HG02642 (cell line): ENCODE measurements around the gene RNASE4.
"Not testable (repeated sequence)": the region's sequence is repeated elsewhere in the genome, so short reads cannot be mapped to it uniquely, and the experiment has no call there.

ENCODE experiments used
- ATAC-seq: cut with Tn5 transposase; IDR thresholded peaks from one replicate; pipeline ENCODE4 v1.9.1; 2021; ENCODE audit warnings: mild to moderate bottlenecking; ENCODE audit not compliant: unreplicated experiment, poor library complexity

Gene RNASE4, protein sequence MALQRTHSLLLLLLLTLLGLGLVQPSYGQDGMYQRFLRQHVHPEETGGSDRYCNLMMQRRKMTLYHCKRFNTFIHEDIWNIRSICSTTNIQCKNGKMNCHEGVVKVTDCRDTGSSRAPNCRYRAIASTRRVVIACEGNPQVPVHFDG

DNA sequence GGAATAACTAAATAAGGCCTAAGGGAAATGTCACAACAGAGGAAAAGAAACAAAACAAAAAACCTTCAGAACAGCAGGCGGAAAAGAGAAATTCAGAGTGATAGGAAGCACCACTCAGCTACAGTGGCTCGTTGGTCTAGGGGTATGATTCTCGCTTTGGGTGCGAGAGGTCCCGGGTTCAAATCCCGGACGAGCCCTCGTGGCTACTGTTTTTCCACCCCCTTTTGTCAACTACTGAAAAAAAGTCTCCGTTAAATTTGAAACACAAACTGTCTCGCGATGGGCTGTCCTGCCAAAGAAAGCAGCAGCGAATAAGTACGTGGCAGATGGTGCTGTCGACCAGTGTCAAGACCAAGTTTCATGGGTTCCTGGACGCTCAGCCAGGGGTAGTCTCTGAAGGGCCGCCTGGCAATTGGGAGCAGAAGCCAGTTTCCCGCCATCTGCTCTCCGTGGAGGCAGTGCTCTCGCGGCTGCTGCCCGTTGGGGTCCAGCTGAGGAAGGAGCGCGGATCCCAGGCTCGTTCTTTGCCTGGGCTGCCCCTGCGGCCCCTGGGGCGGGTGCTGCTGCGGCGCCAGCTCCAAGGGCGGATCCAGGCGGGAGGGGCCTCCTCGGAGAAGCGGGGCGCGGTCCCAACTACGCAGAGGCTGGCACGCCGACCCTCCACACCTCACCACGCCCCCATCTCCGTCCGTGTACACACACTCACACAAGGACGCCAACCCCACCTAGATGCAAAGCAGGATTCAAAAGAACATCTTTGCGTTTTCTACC is at the start of gene RNASE4:
Gene RNASE4 (plus strand): TSS at position 670 of the 771 bp plus-strand sequence. CDS start 14,812 bp downstream, outside the sequence.
- ATAC-seq = peak; percentile 32

DNA sequence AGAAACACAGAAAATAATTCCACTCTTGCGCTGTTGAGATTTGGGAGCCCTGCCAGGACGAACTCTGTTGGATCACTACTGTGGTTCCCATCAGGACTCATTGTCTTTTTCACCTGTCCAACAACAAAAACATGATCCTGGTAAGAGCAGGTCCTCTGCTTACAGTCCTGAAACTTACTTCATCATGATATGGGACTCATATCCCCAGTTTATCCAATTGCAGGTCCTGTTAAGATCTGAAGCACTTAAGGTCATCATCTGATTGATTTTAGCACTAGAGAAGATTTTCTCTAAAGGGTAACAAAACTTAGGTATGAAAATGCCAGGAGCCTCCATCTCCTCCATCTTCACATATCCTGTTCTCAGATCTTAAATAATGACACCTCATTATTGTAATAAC is 42.8 kb upstream of the RNASE4 start, which contains the start of gene OR6S1:
Gene OR6S1 (minus strand): TSS at position 101 of the 400 bp plus-strand sequence. CDS start 0 bp downstream, at position 101.
- ATAC-seq = no peak

DNA sequence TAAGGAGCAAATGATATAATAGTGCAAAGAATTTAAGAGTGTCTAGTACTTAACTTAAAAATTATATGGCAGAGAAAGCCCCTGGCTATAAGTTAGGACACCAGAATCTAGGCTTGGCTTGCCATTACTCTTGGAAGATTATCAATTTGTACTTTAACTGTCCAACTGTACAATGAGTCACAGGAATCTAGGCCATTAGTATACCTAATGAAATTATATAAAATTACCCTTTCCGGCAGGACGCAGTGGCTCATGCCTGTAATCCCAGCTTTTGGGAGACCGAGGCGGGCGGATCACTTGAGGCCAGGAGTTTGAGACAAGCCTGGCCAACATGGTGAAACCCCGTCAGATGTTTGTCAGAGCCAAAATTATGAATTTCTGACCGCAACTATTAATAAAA is 42.2 kb upstream of the RNASE4 start:
- no peak for ATAC-seq

DNA sequence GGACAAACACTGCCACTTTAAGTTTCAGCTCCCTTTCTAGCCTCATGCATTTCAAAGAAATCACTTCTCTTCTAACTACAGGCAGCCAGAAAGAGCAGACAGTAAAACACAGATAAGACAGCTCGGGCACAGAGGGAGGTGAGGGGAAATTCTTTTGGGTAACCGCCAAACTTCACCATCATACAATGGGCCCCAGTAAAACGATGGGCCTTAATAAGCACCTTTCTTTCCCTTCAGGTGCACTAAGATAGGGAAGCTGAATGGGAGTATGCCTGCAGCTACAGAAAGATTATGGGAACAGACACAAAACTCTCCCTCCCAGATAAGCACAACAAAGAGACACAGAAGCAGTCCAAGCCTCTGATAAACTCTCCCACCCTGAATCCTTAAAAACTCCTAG is 41.6 kb upstream of the RNASE4 start:
- ATAC-seq = not testable (repeated sequence)

DNA sequence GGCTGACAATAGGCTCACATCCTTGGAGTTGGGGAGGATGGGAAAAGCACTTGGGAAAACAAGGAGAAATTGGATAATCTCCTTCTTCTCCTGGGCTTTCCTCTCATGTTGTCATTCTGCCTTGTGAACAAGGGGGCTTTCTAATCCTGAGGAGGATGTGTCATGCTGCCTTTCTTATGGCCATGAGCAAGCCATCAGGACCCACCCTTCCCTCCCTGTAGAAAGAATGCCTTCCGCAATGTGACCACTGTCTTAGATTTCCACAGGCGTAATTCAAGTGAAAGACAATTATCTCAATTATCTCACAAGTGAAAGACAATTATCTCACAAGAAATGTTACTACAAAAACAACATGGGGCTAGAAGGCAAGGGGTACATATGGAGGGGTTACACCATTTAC is 39.8 kb upstream of the RNASE4 start:
- no peak for ATAC-seq

DNA sequence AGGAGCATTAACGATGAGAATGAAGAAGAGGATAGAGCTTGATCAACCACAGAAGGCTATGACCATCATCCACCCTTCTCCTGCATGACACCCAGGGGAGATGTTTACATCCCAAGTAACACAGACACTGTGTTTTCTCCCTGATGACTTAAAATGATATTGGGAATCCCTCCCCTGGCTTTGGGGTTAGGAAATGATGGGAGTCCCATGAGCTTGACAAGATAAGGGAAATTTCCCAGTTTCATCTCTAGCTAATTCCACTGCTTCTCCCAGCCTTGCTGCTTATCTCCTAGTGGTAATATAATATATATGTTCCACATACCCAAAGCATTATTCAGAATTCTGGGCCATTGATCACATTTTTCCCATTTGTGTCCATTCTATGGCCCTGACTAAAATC is 38.9 kb upstream of the RNASE4 start:
- no peak for ATAC-seq

DNA sequence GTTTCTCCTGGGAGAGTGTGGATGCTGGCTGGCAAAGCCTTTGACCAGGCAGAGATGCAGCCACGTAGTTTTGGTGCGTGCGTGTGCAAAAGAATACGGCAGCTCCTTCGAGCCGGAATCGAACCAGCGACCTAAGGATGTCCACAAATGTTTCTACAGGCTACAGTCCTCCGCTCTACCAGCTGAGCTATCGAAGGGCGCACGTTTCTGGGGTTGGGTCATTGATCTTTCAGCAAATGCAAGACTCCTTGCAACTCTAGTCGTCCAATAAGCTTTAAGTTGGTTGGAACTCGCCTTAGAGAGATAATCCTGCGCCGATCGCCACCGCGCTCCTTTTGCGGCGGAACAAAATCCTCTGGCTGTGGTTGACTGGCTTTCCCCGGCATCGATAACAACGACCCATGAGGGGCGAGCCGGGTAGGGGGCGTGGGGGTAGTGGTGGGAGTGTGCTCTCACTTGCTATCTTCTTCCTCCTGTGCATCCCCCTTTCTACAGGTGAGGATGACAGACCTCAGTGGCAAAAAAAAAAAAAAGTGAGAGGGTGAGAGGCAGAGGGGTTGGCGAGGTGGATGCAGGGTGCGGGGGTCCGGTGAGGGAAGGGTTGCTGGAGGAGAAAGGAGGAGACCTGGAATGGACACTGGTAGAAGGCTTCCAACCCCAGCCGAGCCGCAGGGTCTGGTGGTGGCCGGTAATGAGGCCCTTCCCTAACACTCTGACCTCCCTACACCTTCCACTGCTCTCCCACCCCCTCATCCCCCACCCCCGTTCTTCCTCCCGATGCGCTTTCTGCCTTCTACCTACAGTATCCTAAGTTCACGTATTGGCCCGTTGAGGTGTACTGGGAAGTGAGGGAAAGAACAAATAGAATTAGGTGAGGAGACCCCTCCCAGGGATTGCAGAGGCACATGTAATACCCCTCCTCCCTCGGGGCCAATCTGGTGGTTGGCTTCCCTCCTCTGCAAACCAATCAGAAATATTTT is 31.1 kb upstream of the RNASE4 start:
- no peak for ATAC-seq

DNA sequence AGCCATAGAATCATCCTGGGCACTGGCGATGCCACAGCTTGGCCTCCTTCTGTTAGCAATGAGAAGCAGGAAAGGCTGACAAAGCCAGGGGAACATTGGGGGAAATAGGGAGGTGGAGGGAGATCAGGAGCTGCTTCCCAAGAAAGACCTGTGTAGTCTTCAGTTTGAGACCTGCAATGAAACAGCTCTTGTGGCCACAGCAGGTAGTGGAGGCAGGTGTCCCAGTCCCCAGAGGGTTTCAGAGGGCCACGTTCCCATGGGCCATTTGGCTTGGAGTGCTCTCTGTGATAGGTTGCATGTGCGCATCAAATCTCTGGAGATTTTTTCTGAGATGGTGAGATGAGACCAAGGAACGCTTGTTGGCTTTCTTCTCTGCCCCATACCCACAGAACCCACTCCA is 28.5 kb upstream of the RNASE4 start:
- no peak for ATAC-seq

DNA sequence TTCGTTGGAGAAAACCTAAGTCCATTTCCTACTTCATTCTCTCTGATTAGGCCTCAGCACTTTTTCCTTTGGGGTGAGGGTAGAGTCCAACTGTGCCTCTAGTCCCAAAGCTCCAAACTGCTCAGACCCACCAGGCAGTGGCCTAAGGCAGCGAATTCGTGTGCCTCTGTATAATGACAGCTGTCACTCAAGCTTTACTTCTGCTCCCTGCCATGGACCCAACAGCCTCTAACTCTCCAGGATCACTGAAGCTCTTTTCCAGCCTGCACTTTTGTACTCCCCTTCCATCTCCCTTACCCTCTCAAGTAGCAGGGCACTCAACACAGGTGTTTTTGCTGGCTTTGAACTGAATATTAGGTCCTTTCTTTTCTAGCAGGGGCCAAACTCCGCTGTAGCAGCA is 28.1 kb upstream of the RNASE4 start:
- no peak for ATAC-seq

DNA sequence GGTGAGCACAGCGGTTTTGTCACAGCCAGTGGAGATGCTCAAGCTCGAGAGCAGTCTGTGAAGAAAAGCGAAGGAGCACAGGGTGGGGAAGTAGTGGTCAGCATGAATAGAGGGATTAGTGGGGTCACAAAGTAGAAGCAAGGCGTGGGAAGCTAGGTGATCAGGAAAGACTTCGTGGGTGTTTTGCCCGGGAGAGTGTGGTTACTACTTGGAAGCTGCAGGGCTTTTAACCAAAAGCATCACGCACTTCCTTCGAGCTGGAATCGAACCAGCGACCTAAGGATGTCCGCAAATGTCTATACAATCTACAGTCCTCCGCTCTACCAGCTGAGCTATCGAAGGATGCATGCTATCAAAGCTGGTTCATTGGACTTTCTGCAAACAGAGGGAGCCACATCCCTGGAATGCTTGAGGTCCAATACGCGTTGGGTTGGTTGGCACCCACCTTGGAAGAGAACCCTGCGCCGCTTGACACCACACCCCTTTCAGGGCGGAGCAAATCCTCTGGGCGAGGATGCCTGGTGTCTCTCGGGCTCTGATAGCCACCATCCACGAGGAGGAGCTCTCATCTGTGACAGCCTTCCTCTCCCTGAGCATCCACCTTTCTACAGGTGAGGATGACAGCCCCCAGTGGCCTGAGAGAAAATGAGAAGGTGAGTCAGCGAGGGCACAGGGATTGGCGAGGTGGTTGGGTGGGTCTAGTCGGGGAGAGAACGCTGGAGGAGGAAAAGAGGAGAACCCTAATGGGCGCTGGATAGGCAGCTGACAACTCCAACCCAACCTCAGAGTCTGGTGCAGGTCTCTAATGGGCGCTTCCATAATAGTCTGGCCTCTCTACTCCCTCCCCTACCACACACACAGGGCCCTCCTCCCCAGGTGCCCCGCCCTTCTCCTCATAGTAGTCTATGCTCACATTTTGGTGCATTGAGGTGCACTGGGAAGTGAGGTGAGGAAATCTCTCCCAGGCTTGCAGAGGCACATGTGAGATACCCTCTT is 26.8 kb upstream of the RNASE4 start:
- no peak for ATAC-seq

DNA sequence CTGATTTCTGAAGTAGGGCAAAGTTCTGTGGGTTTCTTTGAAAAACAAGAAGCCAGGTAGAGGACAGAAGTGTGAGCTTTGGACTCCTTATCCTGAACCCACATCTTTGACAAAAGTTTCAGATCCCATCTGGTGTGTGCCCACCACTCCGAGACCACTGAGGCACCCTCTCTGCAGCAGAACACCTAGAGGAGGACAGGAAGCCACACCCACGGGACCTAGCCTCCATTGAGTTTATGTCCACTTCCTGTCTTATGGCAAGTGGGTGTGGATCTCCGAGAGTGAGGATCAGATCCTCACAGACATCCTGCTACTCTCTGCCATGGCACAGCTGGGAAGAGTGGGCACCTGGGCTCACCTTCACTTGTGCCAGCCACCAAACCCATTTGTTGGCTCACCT is 26.1 kb upstream of the RNASE4 start:
- no peak for ATAC-seq

DNA sequence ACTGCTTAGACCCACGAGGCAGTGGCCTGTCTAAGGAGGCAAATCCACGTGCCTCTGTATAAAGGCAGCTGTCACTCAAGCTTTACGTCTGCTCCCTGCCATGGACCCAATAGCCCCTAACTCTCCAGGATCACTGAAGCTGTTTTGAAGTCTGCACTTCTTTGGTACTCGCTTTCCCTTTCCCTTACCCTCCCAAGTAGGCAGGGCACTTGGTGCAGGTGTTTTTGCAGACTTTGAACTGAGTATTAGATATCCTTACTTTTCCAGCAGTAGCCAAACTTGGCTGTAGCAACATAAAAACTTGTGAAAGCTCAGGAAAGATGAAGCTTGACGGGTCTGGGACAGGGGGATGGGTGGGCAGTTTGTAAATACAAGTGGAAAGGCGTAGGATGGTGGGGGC is 25.0 kb upstream of the RNASE4 start:
- ATAC-seq = no peak

DNA sequence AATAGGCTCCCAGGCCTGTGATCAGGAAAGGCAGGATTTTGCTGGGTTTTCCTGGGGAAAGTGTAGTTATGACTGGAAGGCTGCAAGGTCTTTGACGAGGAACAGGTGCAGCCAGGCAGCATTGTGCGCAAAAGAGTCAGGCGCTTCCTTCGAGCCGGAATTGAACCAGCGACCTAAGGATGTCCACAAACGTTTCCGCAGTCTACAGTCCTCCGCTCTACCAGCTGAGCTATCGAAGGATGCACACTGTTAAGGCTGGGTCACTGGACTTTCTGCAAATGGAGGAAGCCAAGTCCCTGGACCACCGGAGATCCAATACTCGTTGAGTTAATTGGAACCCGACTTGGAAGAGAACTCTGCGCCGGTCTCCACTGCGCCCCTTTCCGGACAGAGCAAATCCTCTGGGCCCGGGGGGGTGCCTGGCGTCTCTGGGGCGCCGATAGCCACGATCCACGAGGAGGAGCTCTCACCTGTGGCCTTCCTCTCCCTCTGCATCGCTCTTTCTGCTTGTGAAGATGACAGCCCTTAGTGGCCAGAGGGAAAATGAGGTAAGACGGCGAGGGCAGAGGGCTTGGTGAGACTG is 24.5 kb upstream of the RNASE4 start:
- no peak for ATAC-seq

DNA sequence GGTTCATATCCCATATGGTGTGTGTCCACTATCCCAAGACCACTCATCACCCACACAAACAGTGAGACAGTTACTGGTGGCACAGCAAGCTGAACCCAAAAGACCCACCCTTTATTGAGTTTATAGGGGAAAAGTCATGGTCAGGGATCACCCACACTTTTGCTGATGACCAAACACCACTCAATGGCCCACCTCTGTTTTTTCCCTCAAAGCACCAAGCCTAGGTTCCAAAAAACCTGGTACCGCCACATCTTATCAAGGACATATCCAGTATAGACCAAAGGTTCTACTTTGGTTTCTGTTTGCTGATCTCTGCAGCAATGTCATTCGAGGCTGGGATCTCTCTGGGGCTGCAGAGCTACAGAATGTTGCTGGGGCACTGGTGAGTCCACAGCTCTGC is 23.2 kb upstream of the RNASE4 start:
- no peak for ATAC-seq

DNA sequence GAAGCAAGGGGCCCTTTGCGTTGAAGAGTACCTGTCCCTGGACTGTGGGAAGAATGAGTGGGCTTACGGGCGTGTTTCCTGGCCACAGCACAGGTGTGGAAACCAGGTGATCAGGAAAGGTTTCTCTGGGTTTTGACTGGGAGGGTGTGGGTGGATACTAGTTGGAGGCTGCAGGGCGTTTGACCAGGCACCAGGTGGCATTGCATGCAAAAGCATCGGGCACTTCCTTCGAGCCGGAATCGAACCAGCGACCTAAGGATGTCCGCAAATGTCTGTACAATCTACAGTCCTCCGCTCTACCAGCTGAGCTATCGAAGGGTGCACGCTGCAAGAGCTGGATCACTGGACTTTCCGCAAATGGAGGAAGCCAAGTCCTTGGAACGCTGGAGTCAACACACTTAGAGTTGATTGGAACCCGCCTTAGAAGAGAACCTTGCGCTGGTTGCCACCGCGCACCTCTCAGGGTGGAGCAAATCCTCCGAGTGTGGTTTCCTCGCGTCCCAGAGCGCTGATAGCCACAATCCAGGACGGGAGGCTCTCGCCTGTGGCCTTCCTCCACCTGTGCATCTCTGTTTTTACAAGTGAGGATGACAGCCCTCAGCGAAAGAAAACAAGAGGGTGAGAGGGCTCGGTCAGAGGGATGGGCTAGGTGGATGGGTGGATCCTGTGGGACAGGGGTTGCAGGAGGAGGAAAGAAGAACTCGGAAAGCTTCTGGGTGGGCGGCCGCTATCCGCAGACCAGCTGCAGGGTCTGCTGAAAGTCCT is 21.2 kb upstream of the RNASE4 start:
- ATAC-seq = peak; percentile 74

DNA sequence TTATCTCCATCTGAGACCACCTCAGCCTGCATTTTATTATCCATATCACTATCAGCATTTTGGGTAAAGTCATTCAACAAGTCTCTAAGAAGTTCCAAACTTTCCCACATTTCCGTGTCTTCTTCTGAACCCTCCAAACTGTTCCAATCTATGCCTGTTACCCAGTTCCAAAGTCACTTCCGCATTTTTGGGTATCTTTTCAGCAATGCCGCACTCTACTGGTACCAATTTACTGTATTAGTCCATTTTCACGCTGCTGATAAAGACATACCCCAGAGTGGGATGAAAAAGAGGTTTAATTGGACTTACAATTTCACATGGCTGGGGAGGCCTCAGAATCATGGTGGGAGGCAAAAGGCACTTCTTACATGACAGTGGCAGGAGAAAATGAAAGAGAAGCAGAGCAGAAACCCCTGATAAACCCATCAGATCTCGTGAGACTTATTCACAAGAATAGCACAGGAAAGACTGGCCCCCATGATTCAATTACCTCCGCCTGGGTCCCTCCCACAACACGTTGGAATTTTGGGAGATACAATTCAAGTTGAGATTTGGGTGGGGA is 17.9 kb upstream of the RNASE4 start:
- not testable (repeated sequence) for ATAC-seq

DNA sequence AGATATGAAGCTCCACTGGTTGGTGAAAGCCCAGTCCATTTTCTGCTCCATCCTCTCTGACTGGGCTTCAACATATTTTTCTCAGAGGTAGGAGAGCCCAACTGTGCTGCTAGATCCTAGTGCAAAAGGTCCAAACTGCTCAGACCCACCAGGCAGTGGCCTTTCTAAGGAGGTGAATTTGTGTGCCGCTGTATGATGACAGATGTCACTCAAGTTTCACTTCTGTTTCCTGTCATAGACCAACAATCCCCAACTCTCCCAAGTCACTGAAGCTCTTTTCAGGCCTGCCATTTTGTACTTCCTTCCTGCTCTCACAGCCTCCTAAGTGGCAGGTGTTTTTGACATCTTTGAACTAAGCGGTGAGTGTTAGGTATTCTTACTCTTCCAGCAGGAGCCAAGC is 16.4 kb upstream of the RNASE4 start:
- ATAC-seq = peak; percentile 80

DNA sequence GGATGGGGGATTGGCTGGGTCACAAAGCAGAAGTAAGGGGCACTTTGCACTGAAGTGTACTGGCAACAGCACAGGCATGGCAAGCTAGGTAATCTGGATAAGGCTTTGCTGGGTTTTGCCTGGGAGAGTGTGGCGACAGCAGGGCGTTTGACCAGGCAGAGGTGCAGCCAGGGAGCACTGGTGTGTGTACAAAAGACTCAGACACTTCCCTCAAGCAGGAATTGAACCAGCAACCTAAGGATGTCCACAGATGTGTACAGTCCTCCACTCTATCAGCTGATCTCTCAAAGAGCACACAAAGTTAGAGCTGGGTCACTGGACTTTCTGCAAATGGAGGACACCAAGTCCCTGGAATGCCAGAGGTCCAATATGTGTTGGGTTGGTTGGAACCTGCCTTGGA is 15.4 kb upstream of the RNASE4 start:
- no peak for ATAC-seq
